ENCODE data around the gene RNF166.

DNA sequence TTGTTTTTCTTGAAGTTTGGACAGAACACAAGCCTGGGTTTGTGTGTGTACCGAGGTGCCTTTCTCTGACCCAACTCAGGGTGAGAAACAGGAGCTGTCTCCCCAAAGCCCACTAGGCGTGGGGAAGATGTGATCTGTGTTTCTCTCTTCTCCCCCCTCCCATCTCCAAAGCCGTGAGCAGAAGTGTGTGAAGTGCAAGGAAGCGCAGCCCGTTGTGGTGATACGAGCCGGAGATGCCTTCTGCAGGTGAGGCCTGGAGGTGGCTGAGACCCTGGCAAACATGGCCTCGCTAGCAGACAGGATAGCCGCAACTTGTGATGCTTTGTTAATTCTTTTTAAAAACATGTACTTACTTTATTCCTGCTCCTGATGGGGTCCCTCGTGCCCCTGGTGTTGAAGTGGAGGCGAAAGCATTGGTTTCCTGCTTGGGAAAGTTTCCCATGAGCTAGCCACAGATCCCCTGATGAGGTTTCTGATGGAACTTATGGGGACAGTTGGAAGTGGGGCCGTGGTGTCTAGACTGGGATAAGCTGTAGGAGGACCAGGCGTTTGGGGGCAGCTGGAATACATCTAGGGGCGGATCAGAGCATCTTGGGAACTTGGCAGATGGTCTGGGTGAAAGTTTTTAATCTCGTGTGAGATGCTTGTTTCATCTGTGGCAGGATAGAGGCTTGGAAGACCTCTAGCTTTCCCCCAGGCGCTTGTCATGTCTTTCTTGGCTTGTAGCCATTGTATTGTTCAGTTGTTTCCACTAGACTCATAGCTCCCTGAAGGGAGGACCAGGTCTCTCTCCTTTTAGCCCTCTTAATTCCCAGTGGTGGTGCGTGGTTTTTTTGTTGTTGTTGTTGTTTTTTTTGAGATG, 988 bp upstream of the RNF166 start:
- TF ChIP-seq ZNF384 (IDR thresholded peaks at IDR 0.05) (no peak), TARDBP (IDR thresholded peaks at IDR 0.05) (no peak), L3MBTL2 (conservative IDR thresholded peaks at IDR 0.05) (no peak), ARNT (IDR thresholded peaks at IDR 0.05) (no peak), NFRKB (IDR thresholded peaks at IDR 0.05) (no peak), ELF4 (IDR thresholded peaks at IDR 0.05) (no peak), SP1 (IDR thresholded peaks at IDR 0.05) (no peak)
